Upper lobe of right lung (tissue), 1 donor: ENCODE data around the gene CEMIP2. TPM values are rescaled to one million over a fixed set of nuclear protein-coding genes. Genes with fewer than 3 reads are reported as not detected.
A peak's percentile ranks its signal among the peaks of the same experiment; 100 is the strongest.

Experiments
- ATAC-seq: fragments of 200-7000 bp; cut with Tn5 transposase; one replicate; pipeline ENCODE4 v1.9.1; 2020; ENCODE audit warnings: mild to moderate bottlenecking, moderate library complexity
- DNase-seq: peaks from one replicate; pipeline ENCODE4 v3.0.0-alpha.2; 2020
- H3K27ac ChIP-seq: fragments of 200-600 bp; one replicate; pipeline ENCODE4 v1.8.0; 2022
- H3K27me3 ChIP-seq: fragments of 200-600 bp; one replicate; pipeline ENCODE4 v1.8.0; 2022; ENCODE audit warnings: mild to moderate bottlenecking
- H3K36me3 ChIP-seq: fragments of 200-600 bp; one replicate; pipeline ENCODE4 v1.8.0; 2022
- H3K4me1 ChIP-seq: fragments of 200-600 bp; one replicate; pipeline ENCODE4 v1.8.0; 2022
- H3K4me3 ChIP-seq: fragments of 200-600 bp; one replicate; pipeline ENCODE4 v1.8.0; 2022; ENCODE audit warnings: mild to moderate bottlenecking
- H3K9me3 ChIP-seq: fragments of 200-600 bp; one replicate; pipeline ENCODE4 v1.8.0; 2022
- CTCF ChIP-seq: fragments of 200-600 bp; IDR thresholded peaks from one replicate; pipeline ENCODE4 v1.8.0; 2022; ENCODE audit warnings: antibody characterized with exemption
- intact Hi-C: fragments of 100-400 bp; cut with DNase I; formaldehyde crosslinking; loops from one replicate; pipeline ENCODE4 v1.11.0; 2022
- total RNA-seq: library from RNA; stranded (reverse); fragmentation: NEBNext Ultra II Directional; extraction: Animal tissue kit (Norgen Biotek cat#: 25700); gene quantifications from one replicate; pipeline ENCODE4 v1.2.1, GENCODE V29; 2021
- donor health status: DM: no; HTN: yes; CAD: no; lungs with severe emphysema.

Gene CEMIP2
- total RNA-seq, 1 donor from 2014 or later: 219 TPM

- Histone ChIP-seq H3K4me3 (no peak overlapping the region), H3K9me3 (no peaks in the 10 kb centered on the region), H3K27me3 (no peaks in the 10 kb centered on the region), H3K27ac (peak overlapping the region; percentile 49), H3K36me3 (peaks cover 75% of the 10 kb centered on the region), H3K4me1 (peaks cover 10% of the 10 kb centered on the region)
- TF ChIP-seq CTCF: no peak
- no peak for DNase-seq
- intact Hi-C loops: no loop called here
- ATAC-seq: peak; percentile 82
Observed at GRCh38 chr9:71719562-71719961, 48.8 kb downstream of the CEMIP2 start.

- intact Hi-C loops: no loop called here
- Histone ChIP-seq H3K4me3 (no peak overlapping the region), H3K9me3 (no peaks in the 10 kb centered on the region), H3K27ac (no peak overlapping the region), H3K36me3 (peaks cover 75% of the 10 kb centered on the region), H3K4me1 (peaks cover 10% of the 10 kb centered on the region), H3K27me3 (no peaks in the 10 kb centered on the region)
- no peak for ATAC-seq
- no peak for DNase-seq
- TF ChIP-seq CTCF: no peak
Observed at GRCh38 chr9:71719088-71719487, 49.2 kb downstream of the CEMIP2 start.

- peak; percentile 57 for TF ChIP-seq CTCF
- H3K27me3 ChIP-seq: no peaks in the 10 kb centered on the region
- ATAC-seq (no peak), DNase-seq (no peak)
- no peak overlapping the region for H3K27ac ChIP-seq
- intact Hi-C loops: no loop called here
- H3K9me3 ChIP-seq: no peaks in the 10 kb centered on the region
- no peak overlapping the region for H3K4me3 ChIP-seq
- H3K36me3 ChIP-seq: peaks cover 75% of the 10 kb centered on the region
- H3K4me1 ChIP-seq: peaks cover 10% of the 10 kb centered on the region
Observed at GRCh38 chr9:71716138-71716909, 52.0 kb downstream of the CEMIP2 start.

- intact Hi-C loops: no loop called here
- no peaks in the 10 kb centered on the region for H3K9me3 ChIP-seq
- no peak for DNase-seq
- peaks cover 94% of the 10 kb centered on the region for H3K36me3 ChIP-seq
- no peak overlapping the region for H3K4me3 ChIP-seq
- no peak for TF ChIP-seq CTCF
- H3K27me3 ChIP-seq: no peaks in the 10 kb centered on the region
- no peak overlapping the region for H3K27ac ChIP-seq
- no peaks in the 10 kb centered on the region for H3K4me1 ChIP-seq
- no peak for ATAC-seq
Observed at GRCh38 chr9:71710856-71711255, 57.5 kb downstream of the CEMIP2 start.

GRCh38 chr9:71710201-71710600, 58.1 kb downstream of the CEMIP2 start:
- Histone ChIP-seq H3K27ac (no peak overlapping the region), H3K4me3 (no peak overlapping the region), H3K36me3 (peaks cover 97% of the 10 kb centered on the region), H3K4me1 (no peaks in the 10 kb centered on the region), H3K27me3 (no peaks in the 10 kb centered on the region), H3K9me3 (no peaks in the 10 kb centered on the region)
- intact Hi-C loops: no loop called here
- ATAC-seq (no peak), DNase-seq (no peak)
- no peak for TF ChIP-seq CTCF
